Measurements from ENCODE around the gene SGPP2.
"Not testable (repeated sequence)": the region's sequence is repeated elsewhere in the genome, so short reads cannot be mapped to it uniquely, and the experiment has no call there.

SGPP2 gene

DNA sequence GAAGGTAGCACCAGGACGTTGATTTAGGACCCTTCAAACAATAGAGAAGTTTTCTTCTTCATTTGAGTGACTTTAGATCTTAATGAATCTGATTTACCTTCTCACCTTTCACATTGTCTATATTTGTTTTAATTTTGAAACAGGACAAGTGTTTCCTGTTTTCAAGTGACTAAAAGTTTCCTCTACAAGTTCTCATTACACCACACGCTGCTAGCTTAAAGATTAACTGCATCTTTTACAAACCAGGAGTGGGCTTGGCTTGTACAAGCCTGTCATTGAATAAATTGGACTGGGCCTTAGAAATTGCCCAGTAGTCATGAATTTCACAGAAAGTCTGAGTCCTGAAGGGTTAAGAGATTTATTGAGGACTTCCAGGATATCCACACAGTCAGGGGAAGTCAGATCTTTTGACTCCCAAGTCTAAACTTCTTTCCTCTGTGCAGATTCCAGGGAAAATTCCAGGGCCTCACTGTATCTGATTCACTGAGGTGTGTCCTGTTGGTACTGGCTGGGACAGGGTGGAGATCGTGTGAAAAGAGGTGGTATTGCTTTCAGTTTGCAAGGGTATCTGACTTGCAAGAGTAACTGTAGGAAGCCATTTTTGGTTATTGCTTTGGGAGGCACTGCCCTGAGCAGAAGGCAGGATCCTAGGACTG is 3.4 kb downstream of the SGPP2 start:
- DNase-seq (ENCODE audit: low read depth in 2 of 2), result no peak

DNA sequence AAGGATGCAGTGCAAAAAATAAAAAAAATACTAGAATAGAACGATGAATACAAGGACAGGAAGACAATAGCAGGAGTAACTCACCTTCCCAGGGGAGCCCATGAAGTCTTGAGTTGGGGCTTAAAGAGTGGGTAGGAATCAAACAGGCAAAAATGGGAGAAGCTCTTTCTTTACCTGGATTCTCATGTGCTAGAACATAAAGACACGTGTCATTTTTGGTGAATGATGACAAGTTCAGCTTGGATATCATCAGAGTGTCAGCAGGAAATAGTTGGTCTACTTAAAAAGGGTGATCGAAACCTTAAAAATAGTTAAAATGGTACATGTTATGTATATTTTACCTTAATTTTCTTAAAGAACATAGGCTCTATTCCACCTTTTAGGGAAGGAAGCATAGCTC is 5.7 kb downstream of the SGPP2 start:
- no peak for DNase-seq (ENCODE audit: low read depth in 2 of 2)

- no peak for DNase-seq (ENCODE audit: low read depth in 2 of 2)
These were observed 6.3 kb downstream of the SGPP2 start for GRCh38 chr2:222430681-222431080.

- DNase-seq (ENCODE audit: low read depth in 2 of 2), result no peak
These were observed 7.5 kb downstream of the SGPP2 start for GRCh38 chr2:222431869-222432268.

DNA sequence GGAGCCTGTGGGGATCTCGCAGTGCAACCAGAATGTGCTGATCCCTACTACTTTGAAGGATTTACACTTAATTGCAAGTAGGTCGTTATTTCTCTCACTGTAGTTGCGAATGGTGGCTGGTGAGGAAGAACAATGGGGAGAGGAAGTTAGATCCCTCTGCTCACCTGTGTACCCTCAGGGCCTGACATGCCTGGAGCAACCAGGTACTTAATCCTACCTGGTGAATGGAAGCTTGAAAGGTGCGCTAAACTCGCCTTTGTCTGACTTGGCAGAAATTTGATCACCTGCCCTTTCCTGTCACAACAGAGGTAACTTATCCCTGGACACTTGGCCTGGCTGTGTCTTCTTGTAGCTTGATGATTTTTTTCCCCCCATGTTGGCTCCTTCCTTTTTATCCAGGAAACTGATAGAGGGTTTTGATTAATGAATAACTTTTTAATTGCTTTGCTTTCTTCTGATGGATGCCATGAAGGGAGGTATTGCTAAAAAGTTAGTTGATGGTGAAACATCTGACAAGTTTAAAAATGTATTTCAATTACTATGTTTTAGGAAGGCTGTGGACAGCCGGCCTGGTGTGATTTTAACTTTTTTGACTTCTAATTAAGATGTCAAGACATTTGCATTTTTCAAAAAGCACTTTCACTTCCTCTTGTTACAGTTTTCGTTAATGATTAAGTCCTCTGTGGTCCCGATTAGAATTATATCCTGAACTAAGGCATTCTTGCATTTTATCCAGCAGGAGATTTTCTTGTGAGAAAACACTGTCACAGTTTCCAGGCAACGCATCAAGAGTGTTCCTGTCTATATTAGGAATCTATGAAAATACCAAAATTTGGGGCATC is 9.2 kb downstream of the SGPP2 start:
- no peak for DNase-seq (ENCODE audit: low read depth in 2 of 2)

GRCh38 chr2:222434204-222434603 is 9.9 kb downstream of the SGPP2 start:
- no peak for DNase-seq (ENCODE audit: low read depth in 2 of 2)

DNA sequence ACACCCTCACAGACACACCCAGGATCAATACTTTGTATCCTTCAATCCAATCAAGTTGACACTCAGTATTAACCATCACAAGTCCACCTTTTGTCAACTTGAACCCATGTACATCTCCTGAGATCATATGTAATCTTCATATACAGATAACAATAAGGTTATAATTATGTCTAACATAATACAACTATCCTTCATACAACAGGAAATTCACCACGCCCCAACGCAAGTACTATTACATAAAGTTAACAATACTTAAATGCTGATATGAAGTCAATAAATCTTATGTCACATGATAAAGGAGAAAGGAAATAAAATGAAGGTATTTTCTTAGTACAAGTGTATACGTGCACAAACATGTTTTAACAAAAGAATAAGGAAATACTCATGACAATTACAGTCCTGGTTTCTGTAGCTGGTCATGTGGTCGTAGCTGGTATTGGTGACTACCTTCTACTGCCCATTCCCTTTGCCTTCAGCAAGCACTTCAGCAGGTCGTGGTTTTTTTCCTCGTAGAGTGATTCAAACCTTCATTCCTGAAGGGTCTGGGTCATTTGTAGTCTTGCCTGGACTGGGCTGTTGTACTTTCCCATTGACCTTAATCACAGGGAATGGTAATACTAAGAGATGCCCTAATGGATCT is 11.2 kb downstream of the SGPP2 start:
- not testable (repeated sequence) for DNase-seq (ENCODE audit: low read depth in 2 of 2)

GRCh38 chr2:222436040-222436413 is 11.7 kb downstream of the SGPP2 start:
- no peak for DNase-seq (ENCODE audit: low read depth in 2 of 2)

- DNase-seq (ENCODE audit: low read depth in 2 of 2), result no peak
These were observed 15.3 kb downstream of the SGPP2 start for GRCh38 chr2:222439692-222440091.

- no peak for DNase-seq (ENCODE audit: low read depth in 2 of 2)
These were observed 16.5 kb downstream of the SGPP2 start for GRCh38 chr2:222440673-222441422.

- DNase-seq (ENCODE audit: low read depth in 2 of 2), result no peak
These were observed 18.3 kb downstream of the SGPP2 start for GRCh38 chr2:222442665-222443064.

DNA sequence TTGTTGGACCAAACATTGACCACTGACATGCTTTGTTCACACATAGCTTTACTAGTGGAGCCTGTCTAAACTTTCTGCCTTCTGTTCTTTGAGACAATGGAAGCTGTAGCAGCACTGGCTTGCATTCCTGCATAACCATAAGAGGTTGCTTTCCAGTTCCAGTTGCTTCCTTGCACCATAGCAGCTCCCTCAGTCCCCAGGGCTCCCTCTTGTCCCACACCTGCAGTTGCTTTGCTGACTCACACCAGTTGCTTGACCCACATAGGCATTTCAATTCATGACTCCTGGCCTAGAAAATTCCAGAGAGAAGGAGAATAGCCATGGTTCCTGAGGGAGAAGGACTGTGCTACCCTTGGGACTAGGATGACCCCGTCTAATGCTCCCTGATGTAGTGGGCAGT is 20.9 kb downstream of the SGPP2 start:
- no peak for DNase-seq (ENCODE audit: low read depth in 2 of 2)

- no peak for DNase-seq (ENCODE audit: low read depth in 2 of 2)
These were observed 22.8 kb downstream of the SGPP2 start for GRCh38 chr2:222447131-222447530.

GRCh38 chr2:222448748-222449181 is 24.4 kb downstream of the SGPP2 start:
- DNase-seq (ENCODE audit: low read depth in 2 of 2), result no peak

DNA sequence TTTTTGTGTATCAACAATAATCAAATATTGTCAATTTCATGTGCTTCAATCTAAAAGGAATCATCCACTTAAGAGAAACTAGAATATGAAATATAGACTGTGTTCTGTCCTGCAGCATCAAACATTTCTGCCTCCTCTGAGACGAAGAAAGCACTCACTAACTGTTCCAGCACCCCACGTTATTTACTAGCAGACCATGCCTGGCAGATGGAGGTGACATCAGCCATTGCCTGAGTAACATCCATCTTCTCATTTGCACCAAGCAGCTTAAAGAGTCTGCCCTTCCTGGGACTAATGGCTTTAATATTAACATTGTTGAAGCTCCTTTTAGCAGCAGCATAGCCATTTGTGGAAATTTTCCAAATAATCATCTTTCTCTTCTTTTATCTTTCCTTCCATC is 25.7 kb downstream of the SGPP2 start:
- no peak for DNase-seq (ENCODE audit: low read depth in 2 of 2)

GRCh38 chr2:222451224-222451674 is 26.9 kb downstream of the SGPP2 start:
- no peak for DNase-seq (ENCODE audit: low read depth in 2 of 2)

- no peak for DNase-seq (ENCODE audit: low read depth in 2 of 2)
These were observed 28.1 kb downstream of the SGPP2 start for GRCh38 chr2:222452422-222452950.

DNA sequence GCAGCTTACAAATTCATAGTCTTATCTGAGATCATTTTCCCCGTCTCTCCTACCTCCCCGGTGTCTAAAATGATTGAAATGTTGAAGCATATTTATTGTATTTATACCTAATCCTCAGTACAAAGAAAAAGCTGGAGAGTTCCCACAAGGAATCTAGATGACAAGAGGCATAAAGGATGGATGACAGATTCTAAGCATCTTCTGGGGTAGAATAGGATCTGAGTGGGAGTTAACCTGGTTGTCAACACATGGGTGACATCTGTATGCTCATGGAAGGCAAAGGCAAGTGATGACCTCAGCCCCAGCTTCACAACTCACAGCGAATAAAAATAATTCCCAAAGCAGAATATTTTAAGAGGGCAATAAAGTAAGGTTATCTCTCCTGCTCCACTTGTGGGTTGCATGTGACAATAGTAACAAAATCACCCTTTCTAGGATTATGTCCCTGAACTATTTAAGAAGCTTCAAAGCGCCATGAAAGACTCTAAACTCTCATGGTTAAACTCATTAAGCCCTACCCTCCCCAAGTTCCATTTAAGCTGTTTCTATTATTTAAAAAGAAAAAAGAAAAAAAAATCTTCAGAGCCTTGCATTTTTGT is 32.2 kb downstream of the SGPP2 start:
- DNase-seq (ENCODE audit: low read depth in 2 of 2), result no peak

DNA sequence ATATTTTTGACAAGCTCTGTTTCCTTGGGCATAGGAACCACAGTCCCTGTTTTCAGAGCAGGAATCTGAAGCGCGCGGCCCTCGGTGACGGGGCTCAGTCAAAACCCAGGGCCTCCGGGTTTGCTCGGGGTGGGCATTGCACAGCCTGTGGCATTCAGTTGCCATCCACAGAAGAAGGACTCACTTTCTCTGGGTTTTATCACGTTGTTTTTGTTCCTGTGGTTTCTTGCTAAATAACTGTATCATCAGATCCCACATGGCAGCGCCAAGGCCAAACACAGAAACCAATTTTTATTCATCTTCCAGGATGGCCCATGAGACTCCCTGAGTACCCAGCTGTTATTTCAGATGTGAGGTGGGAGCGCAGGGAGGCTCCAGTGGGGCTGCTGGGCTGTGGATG is 35.6 kb downstream of the SGPP2 start:
- no peak for DNase-seq (ENCODE audit: low read depth in 2 of 2)

GRCh38 chr2:222465746-222466145 is 41.4 kb downstream of the SGPP2 start:
- DNase-seq (ENCODE audit: low read depth in 2 of 2), result no peak

DNA sequence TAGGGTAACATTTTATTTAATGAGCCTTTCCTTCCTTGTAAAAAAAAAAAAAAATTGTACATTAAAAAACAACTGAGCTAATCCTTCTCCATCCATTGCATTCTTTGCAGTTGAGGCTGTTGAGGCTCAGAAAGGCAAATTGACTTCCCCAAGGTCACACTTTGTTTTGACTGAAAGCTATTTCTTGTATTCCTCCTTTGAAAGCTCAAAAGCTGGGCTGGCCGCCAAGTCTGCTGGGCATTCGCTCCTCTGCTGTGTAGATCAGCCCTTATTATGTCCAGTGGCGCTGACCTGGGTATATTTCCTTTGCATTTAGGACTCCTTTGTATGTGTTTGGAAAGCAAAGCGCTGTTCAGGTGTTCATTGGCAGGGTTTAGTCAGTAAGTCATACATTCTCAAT is 44.0 kb downstream of the SGPP2 start:
- no peak for DNase-seq (ENCODE audit: low read depth in 2 of 2)

All from stimulated activated CD4-positive, alpha-beta T cell treated with anti-CD3 and anti-CD28 coated beads, Interleukin-4, amount 100 ng/mL, for 48 hours (primary cell).